NCI-H2029 treated with DMSO at 0.1 percent for 48 hours (cell line): ENCODE measurements around the gene MSANTD3.

Source experiments
- DNase-seq: peaks from one replicate; lab custom pipeline; 2025; lab: John Stamatoyannopoulos, UW

Gene MSANTD3

DNA sequence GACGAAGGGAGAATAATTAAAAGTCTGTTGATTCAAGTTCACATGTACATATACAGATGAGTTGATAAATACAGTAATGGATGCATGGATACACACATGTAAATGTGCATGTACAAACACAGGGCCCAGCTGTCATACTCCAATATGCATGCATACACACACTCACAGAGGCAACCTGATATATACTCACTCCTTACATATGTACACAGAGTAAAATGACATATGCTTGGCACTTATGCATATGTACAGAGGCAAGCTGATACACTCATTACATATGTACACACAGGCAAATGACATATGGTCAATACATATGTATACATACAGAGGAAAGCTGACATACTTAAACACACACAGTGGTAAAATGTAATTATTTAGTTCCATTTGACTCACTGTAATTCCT is 38.8 kb downstream of the MSANTD3 start:
- DNase-seq = no peak

- no peak for DNase-seq
These were observed 39.4 kb downstream of the MSANTD3 start for GRCh38 chr9:100466171-100466828.

DNA sequence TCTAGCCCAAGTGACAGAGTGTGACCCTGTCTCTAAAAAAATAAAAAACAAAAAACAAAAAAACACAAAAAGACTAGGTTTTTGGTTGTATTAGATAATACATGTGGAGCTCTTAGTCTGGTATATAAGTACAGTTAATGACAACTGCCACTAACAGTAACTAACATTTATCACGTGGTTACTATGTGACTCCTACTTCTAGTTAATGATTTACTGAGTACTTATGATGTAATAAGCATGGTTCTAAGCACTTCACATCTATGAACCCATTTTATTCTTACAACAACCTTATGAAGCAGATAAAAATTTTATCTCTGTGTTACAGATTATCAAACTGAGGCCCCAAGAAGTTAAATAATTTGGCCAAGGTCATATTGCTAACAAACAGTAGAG is 39.9 kb downstream of the MSANTD3 start:
- no peak for DNase-seq

GRCh38 chr9:100468041-100468440 is 41.1 kb downstream of the MSANTD3 start:
- no peak for DNase-seq

DNA sequence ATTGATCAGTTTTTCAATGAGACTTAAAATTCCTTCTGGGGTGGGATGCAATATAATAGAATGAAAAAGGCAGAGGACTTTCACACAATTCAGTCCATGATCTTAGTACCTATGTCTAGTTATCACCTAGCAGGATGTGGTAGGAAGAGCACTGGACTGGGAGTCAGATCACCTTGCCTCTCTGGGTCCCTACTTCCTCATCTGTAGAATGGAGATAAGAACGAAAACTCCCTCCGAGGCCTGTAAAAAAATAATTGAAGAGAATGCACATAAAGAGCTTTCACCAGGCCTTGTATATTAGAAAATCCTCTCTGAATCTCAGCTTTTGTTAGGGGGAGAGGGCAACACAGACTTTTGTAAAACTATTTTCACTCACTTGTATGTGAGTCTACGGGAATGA is 45.3 kb downstream of the MSANTD3 start:
- no peak for DNase-seq

- no peak for DNase-seq
These were observed 45.9 kb downstream of the MSANTD3 start, which contains the start of gene TMEFF1 for GRCh38 chr9:100472788-100473275. TSS of gene TMEFF1 (plus strand) at chr9:100473149. CDS start at chr9:100473545, 396 bp downstream.

- DNase-seq = no peak
These were observed 46.5 kb downstream of the MSANTD3 start for GRCh38 chr9:100473276-100474081.

GRCh38 chr9:100474082-100474923 is 47.4 kb downstream of the MSANTD3 start:
- no peak for DNase-seq

DNA sequence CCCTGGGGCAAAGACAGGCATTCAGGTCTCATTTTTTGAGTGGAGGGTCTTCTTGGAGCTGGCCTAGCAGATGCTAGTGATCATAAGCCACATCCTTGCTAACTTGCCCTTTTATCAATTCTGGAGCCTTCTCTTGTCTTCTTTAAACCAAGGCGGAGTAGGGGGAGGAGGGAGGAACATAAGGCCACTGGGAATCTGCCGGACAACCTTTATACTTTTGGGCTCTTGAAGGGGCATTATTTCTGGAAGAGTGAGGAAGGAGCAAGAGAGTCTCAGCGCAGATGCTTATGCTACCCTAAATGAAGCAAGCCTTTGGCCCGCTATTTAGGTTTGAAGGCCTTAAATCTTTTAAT is 48.0 kb downstream of the MSANTD3 start:
- no peak for DNase-seq

GRCh38 chr9:100477241-100477640 is 50.3 kb downstream of the MSANTD3 start:
- DNase-seq = no peak

DNA sequence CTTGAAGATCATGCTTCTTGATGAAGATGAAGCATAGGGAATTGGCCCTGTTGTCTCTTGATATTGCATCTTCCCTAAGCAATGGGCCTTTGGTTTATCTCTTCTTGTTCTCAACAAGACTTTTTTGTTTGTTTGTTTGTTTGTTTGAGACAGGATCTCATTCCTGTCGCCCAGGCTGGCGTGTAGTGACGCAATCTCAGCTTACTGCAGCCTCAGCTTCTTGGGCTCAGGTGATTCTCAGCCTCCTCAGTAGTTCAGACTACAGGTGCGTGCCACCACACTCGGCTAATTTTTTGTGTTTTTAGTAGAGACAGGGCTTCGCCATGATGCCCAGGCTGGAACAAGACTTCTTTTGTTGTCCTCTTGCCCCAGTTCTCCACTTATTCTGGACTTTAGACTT is 51.2 kb downstream of the MSANTD3 start:
- DNase-seq = no peak

DNA sequence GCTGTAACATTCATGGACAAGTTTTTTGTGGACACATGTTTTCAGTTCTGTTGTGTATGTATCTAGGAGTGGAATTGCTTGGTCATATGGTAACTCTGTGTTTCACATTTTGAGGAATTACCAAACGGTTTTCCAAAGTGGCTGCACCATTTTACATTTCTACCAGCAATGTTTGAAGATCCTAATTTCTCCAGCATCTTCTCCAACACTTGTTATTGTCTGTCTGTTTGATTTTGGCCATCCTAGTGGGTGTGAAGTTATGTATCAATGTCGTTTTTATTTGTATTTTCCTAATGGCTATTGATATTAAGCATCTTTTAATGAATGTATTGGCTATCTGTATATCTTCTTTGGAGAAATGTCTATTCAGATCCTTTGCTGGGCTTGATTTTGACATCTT is 52.9 kb downstream of the MSANTD3 start:
- no peak for DNase-seq

DNA sequence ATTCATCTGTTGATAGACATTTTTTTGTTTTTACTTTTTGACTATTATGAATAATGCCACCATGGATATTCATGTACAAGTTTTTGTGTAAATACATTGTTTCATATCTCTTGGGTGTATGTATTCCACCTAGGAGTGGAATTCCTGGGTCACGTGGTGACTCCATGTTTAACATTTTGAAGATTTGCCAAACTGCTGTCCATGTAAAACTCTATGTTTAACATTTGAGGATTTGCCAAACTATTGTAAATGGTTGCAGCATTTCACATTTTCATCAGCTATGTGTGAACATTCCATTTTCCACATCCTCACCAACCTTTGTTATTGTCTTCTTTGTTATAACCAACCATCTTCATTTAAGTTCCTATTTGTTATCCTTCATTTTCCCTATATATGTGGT is 58.3 kb downstream of the MSANTD3 start:
- no peak for DNase-seq

GRCh38 chr9:100486479-100487176 is 59.7 kb downstream of the MSANTD3 start:
- no peak for DNase-seq

DNA sequence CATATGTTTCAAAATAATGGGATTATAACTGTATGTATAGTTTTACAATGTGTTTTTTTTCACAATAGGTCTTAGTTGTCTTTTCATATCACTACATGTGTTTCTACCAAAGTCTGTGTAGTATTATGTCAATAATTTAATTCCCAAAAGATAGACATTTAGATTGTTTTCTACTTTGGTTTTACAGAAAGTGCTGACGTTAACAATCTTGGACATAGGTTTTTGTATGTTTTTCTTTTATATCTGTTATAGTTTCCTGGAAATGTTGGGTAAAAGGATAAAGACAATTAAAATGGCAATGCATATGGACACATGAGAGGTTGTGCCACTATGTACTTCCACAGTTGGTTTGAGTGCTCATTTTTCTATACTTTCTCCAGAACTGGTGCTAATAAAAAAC is 61.2 kb downstream of the MSANTD3 start:
- no peak for DNase-seq

DNA sequence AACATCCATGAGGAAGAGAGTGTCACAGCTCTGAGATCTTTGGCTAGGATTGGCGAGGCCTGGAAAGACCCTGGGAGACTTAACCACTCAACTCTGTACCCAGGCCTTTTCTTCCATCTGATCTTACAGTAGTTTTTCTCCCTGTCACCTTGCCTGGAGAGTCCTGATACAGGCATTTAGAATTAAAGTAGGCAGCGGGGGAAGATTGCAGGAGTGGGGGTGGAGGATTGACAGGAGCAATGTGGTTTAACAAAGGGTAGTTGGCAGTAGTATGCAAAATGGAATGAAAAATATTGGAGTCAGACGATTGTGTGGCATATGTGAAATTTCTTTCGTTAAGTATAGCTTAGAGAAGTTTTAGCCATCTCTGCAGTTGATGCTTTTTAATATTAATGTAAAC is 62.9 kb downstream of the MSANTD3 start:
- DNase-seq = no peak

DNA sequence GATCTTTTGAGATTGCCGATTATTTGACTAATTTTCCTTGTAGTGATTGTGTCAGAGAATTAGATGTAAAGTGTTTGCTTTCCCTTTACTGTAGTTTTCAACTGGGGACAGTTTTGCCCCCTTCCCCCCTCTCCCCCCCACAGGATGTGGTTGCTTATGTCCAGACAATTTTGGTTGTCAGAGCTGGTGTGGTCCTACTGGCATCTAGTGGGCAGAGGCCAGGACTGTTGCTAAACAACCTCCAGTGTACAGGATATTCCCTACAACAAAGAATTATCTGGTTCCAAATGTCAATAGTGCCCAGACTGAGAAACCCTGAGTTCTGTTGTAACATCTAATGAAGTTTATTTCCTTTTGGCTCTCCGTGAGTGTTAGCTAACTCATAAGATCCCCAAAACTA is 66.0 kb downstream of the MSANTD3 start:
- no peak for DNase-seq

DNA sequence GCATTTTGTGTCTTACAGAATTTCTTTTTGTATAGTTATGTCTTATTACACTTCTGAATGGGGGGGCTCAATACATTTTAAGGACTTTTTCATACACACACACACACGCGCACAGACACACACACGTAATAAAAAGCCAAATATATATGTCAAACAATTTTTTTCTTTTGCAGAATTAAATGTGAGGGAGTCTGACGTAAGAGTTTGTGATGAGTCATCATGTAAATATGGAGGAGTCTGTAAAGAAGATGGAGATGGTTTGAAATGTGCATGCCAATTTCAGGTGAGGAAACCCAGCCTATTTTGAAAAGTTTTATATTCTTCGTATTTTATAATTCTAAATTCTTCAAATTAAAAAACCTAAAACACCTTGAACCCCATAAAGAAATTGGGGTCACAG is 71.6 kb downstream of the MSANTD3 start:
- no peak for DNase-seq

GRCh38 chr9:100499460-100499859 is 72.5 kb downstream of the MSANTD3 start:
- no peak for DNase-seq

DNA sequence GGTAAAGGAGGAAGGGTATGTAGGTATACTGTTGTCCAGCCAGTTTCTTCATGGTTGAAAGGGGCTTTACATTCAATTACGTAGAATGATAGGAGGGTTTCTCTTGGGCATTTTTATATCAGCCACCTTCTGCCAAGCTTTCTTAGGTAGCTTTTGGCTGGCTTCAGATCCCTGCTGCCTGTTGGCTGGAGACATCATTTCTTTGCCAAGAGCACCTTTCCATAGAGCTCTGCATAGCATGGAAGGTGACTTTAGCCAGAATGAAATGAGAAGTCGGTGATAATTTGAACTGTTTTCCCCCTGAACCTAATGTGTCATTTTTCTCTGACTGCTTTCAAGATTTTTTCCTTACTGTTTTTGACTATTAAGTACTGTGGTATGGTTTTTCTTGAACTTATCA is 72.9 kb downstream of the MSANTD3 start:
- no peak for DNase-seq
